KBM-7 (cell line): ENCODE results near the gene ARFGEF3.
"Not testable (repeated sequence)": the region's sequence is repeated elsewhere in the genome, so short reads cannot be mapped to it uniquely, and the experiment has no call there.

Source experiments
- DNase-seq: peaks from one replicate; pipeline ENCODE4 v3.0.0-alpha.2; 2015
- in situ Hi-C: fragments of 300-500 bp; cut with MboI; formaldehyde crosslinking; loops from 2 replicates; pipeline ENCODE4 v1.14.3; 2020; ENCODE audit warnings: low sequenced_read_pairs, low pct_unique_long_range_greater_than_20kb, mixed read lengths

ARFGEF3 gene

DNA sequence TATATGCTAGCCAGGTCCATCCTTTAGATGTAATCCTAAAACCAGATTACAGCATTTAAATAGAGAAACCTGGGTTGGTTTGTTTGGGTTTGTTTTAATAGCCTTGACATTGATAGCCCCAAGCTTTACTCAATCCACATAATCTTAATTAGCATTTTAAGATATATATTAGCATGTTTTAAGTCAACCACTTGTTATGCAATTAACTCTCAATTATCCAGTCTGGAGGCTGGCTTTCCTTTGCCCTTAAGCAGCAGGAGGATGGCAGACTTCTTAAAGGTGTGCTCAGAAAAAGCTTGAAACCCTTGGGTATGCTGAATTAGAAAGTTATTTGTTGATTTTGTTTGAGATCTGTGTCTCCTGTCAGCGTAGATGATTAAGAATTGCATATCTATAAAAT lies 169.7 kb downstream of the ARFGEF3 start:
- in situ Hi-C loops, result no loop called here
- no peak for DNase-seq

DNA sequence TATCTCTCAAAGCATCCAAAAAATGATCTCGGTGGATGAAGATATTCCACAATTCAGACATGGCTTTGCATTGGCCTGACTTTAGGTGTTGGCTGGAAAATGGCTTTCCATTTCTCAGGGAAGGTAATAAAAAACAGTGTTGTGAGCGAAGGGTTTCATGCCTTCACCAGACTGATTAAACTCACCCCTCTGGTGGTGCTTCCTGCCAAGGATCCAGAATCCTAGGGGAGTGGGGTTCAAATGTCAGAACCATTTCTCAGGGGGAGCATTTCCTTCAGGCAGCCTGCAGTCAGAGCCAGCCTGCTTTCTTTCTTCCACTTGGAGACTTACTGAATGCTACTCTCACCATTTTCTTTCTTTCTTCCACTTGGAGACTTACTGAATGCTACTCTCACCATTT lies 170.2 kb downstream of the ARFGEF3 start:
- in situ Hi-C loops, result no loop called here
- DNase-seq, result no peak

DNA sequence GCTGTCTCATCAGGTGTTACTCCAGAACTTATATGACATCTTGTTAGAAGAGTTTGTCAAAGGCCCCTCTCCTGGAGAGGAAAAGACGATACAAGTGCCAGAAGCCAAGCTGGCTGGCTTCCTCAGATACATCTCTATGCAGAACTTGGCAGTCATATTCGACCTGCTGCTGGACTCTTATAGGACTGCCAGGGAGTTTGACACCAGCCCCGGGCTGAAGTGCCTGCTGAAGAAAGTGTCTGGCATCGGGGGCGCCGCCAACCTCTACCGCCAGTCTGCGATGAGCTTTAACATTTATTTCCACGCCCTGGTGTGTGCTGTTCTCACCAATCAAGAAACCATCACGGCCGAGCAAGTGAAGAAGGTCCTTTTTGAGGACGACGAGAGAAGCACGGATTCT lies 172.3 kb downstream of the ARFGEF3 start:
- in situ Hi-C loops, result no loop called here
- no peak for DNase-seq

DNA sequence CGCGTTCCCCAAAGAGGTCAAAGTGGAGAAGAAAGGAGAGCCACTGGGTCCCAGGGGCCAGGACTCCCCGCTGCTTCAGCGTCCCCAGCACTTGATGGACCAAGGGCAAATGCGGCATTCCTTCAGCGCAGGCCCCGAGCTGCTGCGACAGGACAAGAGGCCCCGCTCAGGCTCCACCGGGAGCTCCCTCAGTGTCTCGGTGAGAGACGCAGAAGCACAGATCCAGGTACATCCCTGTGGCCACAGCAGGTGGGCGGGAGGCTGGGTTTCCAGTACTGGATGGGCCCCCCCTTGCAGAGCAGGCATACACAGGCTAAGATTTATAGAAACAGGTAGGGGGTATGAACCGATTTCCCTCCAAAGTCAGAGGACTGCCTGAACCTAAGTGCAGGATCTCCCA lies 173.2 kb downstream of the ARFGEF3 start:
- in situ Hi-C loops, result no loop called here
- DNase-seq, result no peak

DNA sequence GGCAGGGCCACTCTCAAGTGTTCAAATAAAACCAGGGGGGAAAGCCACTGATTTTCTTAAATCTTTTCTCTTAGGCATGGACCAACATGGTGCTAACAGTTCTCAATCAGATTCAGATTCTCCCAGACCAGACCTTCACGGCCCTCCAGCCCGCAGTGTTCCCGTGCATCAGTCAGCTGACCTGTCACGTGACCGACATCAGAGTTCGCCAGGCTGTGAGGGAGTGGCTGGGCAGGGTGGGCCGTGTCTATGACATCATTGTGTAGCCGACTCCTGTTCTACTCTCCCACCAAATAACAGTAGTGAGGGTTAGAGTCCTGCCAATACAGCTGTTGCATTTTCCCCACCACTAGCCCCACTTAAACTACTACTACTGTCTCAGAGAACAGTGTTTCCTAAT lies 174.5 kb downstream of the ARFGEF3 start:
- in situ Hi-C loops, result no loop called here
- DNase-seq, result no peak

DNA sequence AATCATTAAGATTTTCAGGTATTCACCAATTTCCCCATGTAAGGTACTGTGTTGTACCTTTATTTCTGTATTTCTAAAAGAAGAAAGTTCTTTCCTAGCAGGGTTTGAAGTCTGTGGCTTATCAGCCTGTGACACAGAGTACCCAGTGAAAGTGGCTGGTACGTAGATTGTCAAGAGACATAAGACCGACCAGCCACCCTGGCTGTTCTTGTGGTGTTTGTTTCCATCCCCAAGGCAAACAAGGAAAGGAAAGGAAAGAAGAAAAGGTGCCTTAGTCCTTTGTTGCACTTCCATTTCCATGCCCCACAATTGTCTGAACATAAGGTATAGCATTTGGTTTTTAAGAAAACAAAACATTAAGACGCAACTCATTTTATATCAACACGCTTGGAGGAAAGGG lies 175.3 kb downstream of the ARFGEF3 start:
- in situ Hi-C loops, result no loop called here
- no peak for DNase-seq

DNA sequence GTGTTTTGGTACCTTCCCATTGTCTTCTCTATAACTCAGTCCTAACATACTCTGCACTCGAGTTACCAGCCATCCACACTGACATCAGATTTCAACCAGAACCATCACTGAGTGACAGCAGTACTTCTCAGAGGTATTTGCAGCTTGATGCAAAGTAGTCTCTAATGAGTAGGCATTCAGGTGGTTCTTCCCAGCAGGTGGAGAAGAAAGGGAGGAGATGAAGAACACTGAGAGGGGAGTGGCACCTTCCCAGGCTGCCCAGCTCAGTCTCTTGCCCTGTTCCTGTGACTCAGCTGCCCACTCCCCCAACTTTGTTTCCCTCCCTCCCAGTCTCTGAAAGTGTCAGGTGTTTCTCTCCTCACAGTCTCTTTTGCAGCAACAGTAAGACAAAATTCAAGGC lies 177.3 kb downstream of the ARFGEF3 start:
- DNase-seq, result no peak
- in situ Hi-C loops, result no loop called here

DNA sequence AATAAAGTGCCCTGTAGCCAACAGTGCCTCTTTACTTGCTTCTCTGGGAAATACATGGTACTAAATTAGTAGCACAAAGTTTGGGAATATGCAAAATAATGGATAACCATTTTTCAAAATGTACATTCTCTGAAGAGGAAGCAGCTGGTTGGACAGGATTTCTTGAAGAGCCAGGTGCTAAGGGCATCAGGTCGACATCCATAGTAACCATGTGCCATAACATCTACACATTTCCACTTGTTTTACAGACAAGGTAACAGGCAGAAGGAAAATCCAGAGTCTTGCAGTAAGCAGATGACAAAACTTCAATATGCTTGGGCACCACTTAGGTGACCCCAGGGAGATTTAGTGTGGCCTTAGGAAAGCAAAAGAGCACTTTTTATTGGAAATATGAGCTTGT lies 179.4 kb downstream of the ARFGEF3 start:
- no peak for DNase-seq
- in situ Hi-C loops, result no loop called here

DNA sequence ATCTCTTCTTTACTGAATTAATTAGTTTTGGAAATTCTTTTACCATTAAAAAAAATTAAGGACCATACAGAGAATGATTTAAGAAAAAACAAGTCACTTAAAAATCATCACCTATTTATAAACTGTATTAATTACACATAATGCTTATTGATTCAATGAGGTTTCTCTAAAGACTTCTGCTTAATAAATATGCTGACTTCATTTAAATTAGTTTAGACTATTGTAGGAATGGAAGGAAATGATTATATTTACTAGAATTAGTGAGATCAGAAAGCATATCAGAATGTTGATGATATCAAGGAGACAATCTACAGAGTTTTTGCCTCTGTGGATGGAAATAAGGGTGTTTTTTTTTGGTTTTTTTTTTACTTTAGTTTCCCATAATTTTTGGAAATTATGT lies 181.4 kb downstream of the ARFGEF3 start:
- no peak for DNase-seq
- in situ Hi-C loops, result no loop called here

DNA sequence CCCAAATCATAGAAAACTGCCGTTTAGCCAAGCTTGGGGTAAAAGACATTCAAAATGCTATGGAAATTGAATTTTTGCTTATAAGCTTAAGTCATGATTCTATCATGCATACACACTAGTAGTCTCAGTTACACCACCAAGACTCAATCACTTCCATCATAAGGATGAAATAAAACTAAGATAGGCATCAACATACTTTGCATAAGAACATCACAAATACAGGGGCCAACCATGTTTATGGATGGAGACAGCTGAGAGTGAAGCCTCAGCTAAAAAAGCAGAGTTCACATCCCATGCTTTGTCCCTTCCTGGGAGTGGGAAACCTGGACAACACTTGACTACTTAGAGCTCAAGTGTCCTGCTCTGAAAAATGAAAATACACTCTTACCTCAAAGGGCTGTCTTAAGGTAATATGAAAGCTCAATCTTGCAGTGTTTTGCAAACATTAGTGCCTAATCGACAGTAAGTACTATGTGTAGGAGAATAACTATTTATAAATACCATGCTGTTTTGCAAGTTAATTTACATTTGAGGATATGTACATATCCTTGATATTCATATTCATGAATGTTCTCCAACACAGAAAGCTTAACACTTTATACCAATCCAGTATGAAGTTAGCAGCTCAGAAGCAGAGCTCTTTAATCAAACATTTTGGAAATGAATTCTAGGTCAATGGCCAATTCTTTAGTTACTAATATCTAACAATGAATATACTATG lies 184.0 kb downstream of the ARFGEF3 start:
- in situ Hi-C loops, result no loop called here
- DNase-seq, result no peak

DNA sequence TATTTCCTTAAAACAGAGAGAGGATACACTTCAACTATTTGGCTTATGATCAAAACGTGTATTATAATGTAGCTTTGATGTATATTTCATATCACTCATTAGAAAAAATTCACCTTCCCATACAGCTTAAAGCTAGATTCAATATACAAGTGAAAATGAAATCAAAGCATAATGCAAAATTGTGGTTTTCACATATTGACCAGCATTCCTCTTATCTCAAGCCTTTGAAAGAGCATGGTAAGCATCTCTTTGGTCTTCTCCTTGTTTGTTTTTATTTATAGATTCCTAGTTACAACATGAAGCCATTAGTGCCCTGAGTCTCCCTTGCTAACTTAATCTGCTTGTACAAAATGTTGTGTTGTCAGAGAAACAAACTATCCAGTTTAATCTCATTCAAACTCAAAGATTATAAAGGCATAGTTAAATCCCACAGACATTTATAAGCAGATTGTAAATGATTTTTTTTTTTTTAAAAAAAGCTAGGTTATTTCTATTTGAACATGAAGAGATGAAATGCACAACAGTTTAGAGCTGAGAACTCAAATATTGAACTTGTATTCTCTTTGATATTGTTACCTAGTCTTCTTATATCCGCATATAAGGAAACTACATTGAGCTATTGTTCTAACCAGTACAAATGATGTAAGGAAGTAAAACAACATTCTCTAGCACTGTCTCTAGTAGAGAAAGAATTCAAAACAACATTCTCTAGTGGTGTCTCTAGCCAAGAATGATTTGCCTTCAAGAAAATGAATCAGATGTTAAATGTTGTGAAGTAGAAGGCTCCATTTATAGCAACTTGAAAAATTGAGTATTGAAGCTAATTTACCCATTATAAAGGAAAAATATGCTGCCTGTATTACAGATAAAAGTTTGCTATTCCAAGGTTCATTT lies 184.8 kb downstream of the ARFGEF3 start:
- in situ Hi-C loops, result no loop called here
- no peak for DNase-seq

DNA sequence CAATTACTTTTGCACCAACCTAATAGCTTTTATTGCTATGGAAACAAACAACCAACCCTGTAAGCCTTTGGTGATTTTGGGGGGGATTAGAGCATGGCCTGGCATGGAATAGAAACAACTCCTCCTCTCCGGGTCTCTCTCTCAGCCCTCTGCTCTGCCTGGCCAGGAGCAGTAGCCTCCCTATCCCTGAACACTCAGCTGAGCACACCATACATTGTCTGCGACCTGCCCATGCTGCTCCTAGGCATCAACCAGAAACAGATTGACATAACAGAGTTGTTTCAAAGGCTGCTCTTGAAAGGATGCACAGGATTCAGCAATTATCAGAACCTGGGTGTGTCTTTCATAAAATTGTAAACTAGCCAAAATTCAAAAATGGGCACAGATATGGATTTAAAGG lies 186.1 kb downstream of the ARFGEF3 start:
- in situ Hi-C loops, result no loop called here
- DNase-seq, result no peak

DNA sequence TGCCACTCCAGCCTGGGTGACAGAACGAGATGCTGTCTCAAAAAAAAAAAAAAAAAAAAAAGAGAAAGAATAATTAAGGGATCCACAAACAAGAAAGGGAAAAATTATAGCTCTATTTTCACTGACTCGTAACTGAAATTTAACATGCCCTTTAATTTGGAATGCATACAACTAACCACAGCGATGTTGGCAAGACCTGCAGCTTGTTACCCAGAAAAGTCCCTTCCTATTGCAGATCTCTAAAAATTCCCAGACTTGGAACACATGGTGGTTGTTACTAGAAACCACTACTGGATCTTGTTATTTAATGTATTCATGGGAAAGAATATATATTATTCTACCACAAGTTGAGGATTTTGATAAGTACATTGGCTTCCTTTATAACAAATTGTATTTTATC lies 188.2 kb downstream of the ARFGEF3 start:
- in situ Hi-C loops, result no loop called here
- DNase-seq, result no peak

DNA sequence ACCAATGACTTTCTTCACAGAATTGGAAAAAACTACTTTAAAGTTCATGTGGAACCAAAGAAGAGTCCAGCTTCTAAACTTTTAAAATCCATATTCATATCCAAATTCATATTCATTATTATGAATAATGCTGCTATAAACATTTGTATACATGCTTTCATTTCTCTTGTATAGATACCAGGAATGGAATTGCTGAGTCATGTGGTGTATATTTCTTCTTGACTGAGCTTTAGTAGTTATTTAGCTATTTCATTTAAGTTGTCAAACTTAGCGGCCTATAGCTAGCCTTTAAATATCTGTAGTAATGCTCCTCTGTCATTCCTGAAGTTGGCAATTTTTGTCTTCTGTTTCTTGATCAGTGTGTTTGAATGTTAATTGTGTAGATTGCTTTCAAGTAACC lies 196.2 kb downstream of the ARFGEF3 start:
- DNase-seq, result no peak
- in situ Hi-C loops, result no loop called here

DNA sequence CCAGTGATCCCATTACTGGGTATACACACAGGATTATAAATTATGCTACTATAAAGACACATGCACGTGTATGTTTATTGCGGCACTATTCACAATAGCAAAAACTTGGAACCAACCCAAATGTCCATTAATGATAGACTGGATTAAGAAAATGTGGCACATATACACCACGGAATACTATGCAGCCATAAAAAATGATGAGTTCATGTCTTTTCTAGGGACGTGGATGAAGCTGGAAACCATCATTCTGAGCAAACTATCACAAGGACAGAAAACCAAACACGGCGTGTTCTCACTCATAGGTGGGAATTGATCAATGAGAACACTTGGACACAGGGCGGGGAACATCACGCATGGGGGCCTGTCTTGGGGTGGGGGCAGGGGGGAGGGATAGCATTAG lies 206.9 kb downstream of the ARFGEF3 start:
- DNase-seq, in situ Hi-C loops: not testable (repeated sequence)

DNA sequence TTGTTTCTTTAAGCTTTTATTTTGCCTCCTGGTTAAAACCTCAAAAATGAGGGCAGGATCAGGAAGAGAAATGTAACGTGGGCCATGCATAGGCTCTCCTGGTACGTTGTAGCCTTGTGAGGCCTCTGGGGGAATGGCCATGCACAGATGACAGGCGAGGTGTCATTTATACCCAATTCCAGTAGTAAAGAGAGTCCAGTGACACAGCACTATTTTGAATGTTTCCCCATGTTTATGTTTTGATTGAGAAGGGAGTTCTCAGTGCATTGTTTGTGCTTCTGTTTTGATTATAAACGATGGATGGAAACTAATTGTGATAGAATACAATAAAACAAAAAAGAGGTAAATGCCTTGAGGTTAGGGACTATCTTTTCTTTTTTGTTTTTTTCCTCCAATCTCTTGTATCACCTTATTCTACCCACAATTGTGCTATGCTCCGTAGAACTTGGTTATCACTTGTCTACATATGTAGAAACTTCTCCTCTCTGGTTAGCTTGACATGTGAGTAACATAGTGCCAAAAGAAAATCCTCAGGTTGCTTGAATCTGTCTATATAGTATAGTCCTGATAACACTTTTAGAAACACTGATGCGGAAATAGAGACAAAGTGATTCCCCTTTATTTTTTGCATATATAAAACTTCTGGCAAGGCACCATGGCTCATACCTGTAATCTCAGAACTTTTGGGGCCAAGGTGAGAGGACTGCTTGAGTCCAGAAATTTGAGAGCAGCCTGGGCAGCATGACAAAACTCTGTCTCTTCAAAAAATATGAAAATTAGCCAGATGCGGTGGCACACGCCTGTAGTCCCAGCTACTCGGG lies 209.1 kb downstream of the ARFGEF3 start:
- no peak for DNase-seq
- in situ Hi-C loops, result no loop called here

DNA sequence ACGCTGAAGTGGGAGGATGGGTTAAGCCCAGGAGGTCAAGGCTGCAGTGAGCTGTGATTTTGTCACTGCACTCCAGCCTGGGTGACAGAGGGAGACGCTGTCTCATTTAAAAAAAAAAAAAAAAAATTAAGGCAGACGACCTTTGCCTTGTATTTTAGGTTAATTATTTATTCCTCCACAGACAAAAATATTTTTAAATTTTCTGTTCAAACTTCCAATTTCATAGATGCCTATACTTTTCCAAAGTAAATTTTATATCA lies 209.6 kb downstream of the ARFGEF3 start:
- DNase-seq, result no peak
- in situ Hi-C loops, result no loop called here

DNA sequence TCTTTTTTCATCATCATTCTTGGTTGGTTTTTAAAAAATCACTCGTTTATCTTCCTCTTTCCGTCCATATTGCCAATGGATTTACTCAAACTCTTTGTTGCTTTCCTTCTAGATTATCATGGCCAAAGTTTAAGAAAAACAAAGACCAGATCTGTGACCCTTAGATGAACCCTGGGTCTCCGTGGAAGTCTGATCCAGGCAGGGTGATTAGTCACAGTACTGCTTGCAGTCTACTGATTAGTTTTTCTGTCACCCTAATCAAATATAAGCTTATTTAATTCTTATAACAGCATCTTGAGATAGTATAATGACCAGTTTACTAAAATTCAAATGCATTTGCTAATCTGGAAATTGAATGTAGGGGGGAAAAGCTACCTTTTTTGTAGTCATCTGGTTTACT lies 210.0 kb downstream of the ARFGEF3 start:
- in situ Hi-C loops, result no loop called here
- DNase-seq, result no peak

DNA sequence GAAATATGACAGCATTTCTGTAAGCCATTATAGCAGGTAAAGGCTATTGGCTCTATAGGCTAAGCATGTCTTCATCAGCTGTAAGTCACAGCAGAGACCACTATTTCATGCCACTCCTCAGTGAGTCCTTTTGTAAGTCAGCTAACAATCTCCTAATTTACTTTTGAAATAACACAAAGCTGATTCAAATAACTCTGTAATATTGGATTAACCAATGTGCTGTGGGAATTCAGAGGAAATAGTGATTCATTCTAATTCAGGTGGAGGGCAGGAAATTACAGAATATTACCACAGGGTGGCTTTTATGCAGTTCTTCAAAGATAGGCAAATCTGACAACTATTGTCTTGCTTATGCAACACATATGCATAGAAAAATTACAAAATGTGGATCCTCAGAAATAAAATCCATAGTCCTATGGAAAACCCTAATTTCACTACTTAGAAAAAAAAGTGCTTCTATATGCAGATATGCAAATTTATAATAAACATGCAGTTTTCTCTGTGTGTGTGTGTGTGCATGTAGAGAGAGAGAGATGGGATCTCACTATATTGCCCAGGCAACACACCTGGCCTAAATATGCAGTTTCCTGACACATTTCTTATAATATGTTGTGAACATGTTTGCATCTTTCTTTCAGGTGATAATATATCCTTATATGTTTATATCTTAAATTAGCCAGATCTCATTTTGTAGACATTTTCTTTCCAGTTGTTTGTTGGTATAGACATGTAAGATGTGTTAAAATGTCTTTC lies 211.1 kb downstream of the ARFGEF3 start:
- no peak for DNase-seq
- in situ Hi-C loops, result no loop called here

DNA sequence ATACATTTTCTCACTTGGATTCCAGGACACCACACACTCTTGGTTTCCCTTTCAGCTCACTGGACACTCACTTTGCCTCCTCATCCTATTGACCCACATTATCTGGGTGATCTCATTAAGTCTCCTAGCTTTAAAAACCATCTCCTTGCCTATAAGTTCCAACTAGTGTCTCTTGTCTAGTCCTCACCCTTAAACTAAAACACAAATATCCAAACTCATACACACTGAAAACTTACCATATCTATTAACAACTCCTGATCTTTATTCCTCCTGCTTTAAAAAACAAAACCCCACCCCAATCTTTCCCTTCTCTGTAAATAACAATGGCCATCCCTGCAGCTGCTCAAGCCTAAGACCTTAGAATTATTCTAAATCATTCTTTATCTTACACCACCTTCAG lies 212.5 kb downstream of the ARFGEF3 start:
- DNase-seq, result no peak
- in situ Hi-C loops, result no loop called here
